Calu3 (cell line): Measurements from ENCODE around the gene MBD6. TPM values are rescaled to one million over a fixed set of nuclear protein-coding genes. Genes with fewer than 3 reads are reported as not detected.

Source experiments
- BruUV-seq: library from RNA; stranded (reverse); fragments of 400-500 nt; replicated peaks from 2 replicates; lab custom pipeline; 2021; lab: Mats Ljungman, UMichigan
- CTCF ChIA-PET: fragments of 300-600 bp; sonication (Branson Sonifier 250); formaldehyde crosslinking; loops from one replicate; lab custom pipeline; 2022; ENCODE audit warnings: antibody characterized with exemption; lab: Charles Lee
- DNase-seq: peaks from one replicate; pipeline ENCODE4 v3.0.0; 2022
- H3K27ac Mint-ChIP-seq: one replicate; pipeline ENCODE4 v1.8.0; 2022; ENCODE audit warnings: mixed read lengths; ENCODE audit not compliant: unreplicated experiment
- H3K27me3 Mint-ChIP-seq: one replicate; pipeline ENCODE4 v1.8.0; 2022; ENCODE audit warnings: mixed read lengths; ENCODE audit not compliant: unreplicated experiment
- H3K36me3 Mint-ChIP-seq: one replicate; pipeline ENCODE4 v1.8.0; 2022; ENCODE audit warnings: mild to moderate bottlenecking, moderate library complexity, mixed read lengths; ENCODE audit not compliant: insufficient read depth, unreplicated experiment
- H3K4me1 Mint-ChIP-seq: one replicate; pipeline ENCODE4 v1.8.0; 2022; ENCODE audit warnings: mild to moderate bottlenecking, low read depth, mixed read lengths; ENCODE audit not compliant: unreplicated experiment
- H3K4me3 Mint-ChIP-seq: one replicate; pipeline ENCODE4 v1.8.0; 2022; ENCODE audit warnings: mild to moderate bottlenecking, low read depth, moderate library complexity, mixed read lengths; ENCODE audit not compliant: unreplicated experiment
- H3K9me3 Mint-ChIP-seq: one replicate; pipeline ENCODE4 v1.8.0; 2022; ENCODE audit warnings: low read depth, mixed read lengths; ENCODE audit not compliant: unreplicated experiment
- CTCF ChIP-seq: fragments of 200-600 bp; IDR thresholded peaks from one replicate; pipeline ENCODE4 v1.8.0; 2022; ENCODE audit warnings: antibody characterized with exemption; ENCODE audit not compliant: unreplicated experiment
- intact Hi-C: fragments of 100-400 bp; cut with micrococcal nuclease; formaldehyde crosslinking; loops from one replicate; pipeline ENCODE4 v1.10.0; 2022; ENCODE audit not compliant: unreplicated experiment
- total RNA-seq: library from RNA; stranded (reverse); gene quantifications from 2 replicates; pipeline ENCODE4 v1.2.3, GENCODE V29; 2022

Gene MBD6
- total RNA-seq, 1 experiment from 2014 or later, result 127 TPM

GRCh38 chr12:57547288-57548012 is 24.8 kb downstream of the MBD6 start:
- H3K27ac Mint-ChIP-seq, result peak overlapping the region; percentile 93
- CTCF ChIA-PET, result interaction anchor here (1.2 to 1.8 kb wide), 4 partner anchors 27 to 85 kb away, joined by 3 to 10 read pairs (median 4); partner anchors contain the start of genes B4GALNT1 and DDIT3
- no peaks in the 10 kb centered on the region for H3K9me3 Mint-ChIP-seq
- no peak for TF ChIP-seq CTCF
- DNase-seq, result no peak
- H3K27me3 Mint-ChIP-seq, result peaks cover 50% of the 10 kb centered on the region
- peaks cover 25% of the 10 kb centered on the region for H3K36me3 Mint-ChIP-seq
- H3K4me3 Mint-ChIP-seq, result peak overlapping the region; percentile 98
- intact Hi-C loops, result no loop called here
- peaks cover 33% of the 10 kb centered on the region for H3K4me1 Mint-ChIP-seq
- TSS peak; percentile 73 for BruUV-seq

GRCh38 chr12:57548013-57548315 is 25.3 kb downstream of the MBD6 start:
- BruUV-seq, result no TSS peak

GRCh38 chr12:57548488-57548887 is 25.9 kb downstream of the MBD6 start:
- no peak overlapping the region for H3K27ac Mint-ChIP-seq
- H3K9me3 Mint-ChIP-seq, result no peaks in the 10 kb centered on the region
- peaks cover 33% of the 10 kb centered on the region for H3K4me1 Mint-ChIP-seq
- H3K4me3 Mint-ChIP-seq, result no peak overlapping the region
- H3K27me3 Mint-ChIP-seq, result peaks cover 60% of the 10 kb centered on the region
- H3K36me3 Mint-ChIP-seq, result peaks cover 23% of the 10 kb centered on the region
- CTCF ChIA-PET, result no interaction called here
- no peak for TF ChIP-seq CTCF
- intact Hi-C loops, result no loop called here
- no peak for DNase-seq
- BruUV-seq, result no TSS peak

More at GRCh38 chr12:57548013-57548315, 25.3 kb downstream of the MBD6 start:
- Mint-ChIP-seq H3K27ac (no peak overlapping the region), H3K4me1 (peaks cover 33% of the 10 kb centered on the region), H3K27me3 (peaks cover 55% of the 10 kb centered on the region), H3K9me3 (no peaks in the 10 kb centered on the region), H3K36me3 (peaks cover 23% of the 10 kb centered on the region), H3K4me3 (no peak overlapping the region)
- intact Hi-C loops, result no loop called here
- no peak for TF ChIP-seq CTCF
- DNase-seq, result no peak
- CTCF ChIA-PET, result no interaction called here

GRCh38 chr12:57549203-57549908 is 26.7 kb downstream of the MBD6 start:
- Mint-ChIP-seq H3K4me1 (peaks cover 33% of the 10 kb centered on the region), H3K9me3 (no peaks in the 10 kb centered on the region), H3K36me3 (peaks cover 23% of the 10 kb centered on the region), H3K27ac (no peak overlapping the region), H3K4me3 (no peak overlapping the region), H3K27me3 (peaks cover 69% of the 10 kb centered on the region)
- intact Hi-C loops, result no loop called here
- DNase-seq, result no peak
- no peak for TF ChIP-seq CTCF
- CTCF ChIA-PET, result no interaction called here
- BruUV-seq, result no TSS peak
